Dedifferentiated amniotic fluid mesenchymal stem cell (primary cell): ENCODE data around the gene CYSTM1.
A peak's percentile ranks its signal among the peaks of the same experiment; 100 is the strongest.

Source experiments
- DNase-seq: peaks from one replicate; pipeline ENCODE4 v3.0.0-alpha.2; 2016; ENCODE audit errors: extremely low spot score

CYSTM1 gene

DNA sequence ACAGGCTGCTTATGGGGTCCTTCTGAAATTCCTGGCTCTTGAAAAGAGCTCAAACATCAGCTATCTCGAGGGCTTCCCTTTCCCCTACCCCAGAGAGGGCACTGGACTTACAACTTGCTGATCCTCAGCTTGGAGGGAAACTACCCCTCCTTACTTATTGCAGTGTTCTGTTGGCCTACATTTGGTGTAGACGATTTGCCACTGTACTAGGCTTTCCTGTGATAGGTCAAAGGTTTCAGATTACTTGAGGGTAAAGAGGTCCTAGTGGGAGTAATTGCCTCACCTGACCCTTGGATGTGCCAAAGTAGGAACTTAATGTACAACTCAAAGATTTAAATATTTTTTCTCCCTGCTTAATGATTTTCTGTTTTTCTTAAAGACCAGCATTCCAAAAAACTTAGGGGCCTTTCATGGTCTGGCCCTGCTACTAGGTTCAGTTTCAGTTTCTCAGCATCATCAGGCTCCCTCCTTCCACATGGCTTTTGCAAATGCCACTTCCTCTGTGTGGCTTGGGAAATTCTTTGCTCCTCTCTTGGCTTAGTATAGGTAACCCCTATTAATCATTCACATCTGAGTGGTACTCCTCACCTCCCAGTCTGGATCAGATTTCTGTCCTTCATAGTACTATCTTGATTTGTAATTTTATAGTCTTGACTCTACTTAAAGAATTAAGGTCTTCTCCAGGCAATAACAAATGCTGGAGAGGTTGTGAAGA, 32.4 kb downstream of the CYSTM1 start:
- DNase-seq, result no peak

DNA sequence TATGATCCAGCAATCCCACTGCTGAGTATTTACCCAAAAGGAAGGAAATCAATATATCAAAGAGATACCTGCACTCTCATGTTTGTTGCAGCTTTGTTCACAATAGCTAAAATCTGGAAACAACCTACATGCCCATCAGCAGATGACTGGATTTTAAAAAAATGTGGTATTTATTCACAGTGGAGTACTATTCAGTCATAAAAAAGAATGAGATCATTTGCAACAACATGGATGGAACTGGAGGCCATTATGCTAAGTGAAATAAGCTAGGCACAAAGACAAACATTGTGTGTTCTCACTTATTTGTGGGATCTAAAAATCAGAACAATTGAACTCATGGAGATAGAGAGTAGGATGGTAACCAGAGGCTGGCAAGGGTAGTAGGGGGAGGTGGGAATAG, 33.1 kb downstream of the CYSTM1 start:
- no peak for DNase-seq

DNA sequence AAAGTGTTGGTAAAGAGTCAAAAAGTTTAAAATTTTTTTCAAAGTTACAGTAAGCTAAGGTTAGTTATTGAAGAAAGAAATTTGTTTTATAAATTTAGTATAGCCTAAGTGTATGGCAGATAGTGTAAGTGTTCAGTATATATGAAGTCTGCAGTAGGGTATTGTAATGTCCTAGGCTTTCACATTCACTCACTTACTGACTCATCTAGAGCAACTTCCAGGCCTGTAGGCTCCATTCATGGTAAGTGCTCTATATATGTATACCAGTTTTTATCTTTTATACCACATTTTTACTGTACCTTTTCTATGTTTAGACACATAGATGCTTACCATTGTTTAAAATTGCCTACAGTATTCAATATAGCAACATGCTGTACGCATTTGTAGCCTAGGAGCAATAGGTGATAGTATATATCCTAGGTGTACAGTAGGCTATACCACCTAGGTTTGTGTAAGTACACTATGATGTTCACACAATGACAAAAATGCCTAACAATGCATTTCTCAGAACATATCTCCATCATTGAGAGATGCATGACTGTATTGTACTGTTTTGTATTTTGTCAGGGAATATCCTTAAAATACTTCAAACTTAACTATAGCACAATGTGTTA, 38.5 kb downstream of the CYSTM1 start:
- no peak for DNase-seq

DNA sequence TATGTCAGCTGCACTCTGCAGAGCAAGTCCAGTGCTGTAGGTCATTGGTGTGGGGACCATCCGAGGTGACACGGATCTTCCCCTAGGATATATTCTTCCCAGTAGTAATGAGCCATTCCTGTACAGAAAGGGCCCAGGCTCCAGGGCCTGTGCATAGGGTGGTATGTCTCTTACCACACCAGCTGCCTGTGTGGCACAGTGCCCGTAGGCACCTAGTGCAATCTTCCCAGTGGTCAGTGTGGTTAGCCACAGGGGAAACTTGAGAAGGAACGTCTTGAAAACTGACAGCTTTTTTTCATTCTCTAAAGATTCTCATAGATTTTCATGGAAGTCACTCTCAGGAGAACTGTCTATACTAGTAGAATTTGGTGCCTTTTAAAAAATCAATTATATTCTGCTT, 39.8 kb downstream of the CYSTM1 start:
- DNase-seq, result peak; percentile 34

DNA sequence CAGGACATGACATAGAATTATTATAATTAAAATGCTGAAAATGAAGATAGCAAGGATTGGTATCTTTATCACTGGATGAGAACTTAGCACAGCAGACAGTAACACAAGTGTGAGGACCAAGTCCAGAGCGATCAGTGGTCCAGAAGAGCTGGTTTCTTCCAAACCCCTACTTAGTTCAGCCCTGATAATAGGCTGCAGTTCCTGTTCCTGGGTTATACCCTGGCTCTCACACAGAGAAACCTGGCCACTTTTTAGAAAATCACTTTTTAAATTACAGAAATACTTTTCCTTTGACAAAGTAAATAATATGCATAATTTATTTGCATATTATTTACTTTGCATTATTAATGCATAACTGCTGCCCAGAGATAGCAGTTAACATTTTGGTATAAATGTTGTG, 40.3 kb downstream of the CYSTM1 start:
- DNase-seq, result no peak

DNA sequence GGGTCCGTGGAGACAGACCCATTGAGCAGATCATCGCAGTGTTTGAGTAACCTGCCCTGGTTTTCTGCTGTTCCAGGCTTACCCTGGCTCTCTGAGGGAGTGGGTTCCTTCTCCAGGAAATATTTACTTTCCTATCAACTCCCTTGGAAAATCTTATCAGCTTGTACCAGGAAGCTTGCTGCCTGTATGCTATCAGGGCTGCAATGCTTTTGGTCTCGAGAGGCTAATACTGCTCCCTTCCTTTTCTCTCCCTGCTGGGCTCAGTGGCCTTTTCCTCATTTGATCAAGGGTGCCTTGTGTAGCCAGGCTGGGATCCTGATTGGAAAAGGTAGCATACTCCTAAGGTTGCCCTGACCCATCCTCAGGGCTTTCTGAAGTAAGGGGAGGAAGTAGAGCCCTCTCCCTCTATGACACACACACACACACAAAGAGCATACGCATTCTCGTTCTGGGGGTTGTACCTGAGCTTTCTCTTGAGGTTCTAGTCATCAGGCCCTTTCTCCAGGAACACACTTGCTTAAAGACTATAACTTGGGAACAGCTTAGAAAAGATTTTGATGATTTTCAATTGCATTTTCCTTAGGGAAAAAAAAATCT, 41.6 kb downstream of the CYSTM1 start:
- no peak for DNase-seq

DNA sequence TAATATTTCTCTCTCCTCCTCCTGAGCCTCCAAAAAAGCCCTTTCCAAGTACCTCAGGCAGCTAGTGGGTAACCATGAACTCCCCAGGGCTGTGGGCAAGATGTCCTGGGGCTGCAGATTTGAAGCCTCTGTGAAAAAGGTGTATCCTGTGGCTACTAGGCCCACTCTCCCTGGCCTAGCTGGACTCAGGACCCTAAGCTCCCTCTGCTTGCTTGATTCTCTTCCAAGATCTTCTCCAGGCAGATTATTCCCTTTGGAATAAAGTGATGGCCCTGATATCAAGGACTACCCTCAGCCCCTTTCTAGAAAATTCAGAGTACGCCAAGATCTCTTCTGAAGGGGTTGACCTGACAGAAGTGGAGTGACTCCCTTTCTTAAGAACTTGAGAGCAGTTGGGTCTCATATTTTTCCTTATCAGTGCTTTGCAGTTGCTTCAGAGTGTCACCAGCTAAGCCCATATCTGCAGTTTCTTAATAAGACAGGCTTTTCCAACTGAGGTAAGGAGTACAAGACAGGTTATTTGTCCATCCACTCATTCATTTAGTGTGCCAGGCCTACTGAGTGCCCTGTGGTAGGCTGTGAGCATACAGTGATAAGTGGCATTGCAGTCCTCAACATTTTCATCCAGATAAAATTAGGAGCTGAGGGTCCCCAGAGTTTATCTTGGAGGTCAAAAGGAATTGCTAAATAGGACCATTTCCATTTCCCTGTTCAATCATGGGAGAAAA, 42.5 kb downstream of the CYSTM1 start:
- DNase-seq, result no peak

DNA sequence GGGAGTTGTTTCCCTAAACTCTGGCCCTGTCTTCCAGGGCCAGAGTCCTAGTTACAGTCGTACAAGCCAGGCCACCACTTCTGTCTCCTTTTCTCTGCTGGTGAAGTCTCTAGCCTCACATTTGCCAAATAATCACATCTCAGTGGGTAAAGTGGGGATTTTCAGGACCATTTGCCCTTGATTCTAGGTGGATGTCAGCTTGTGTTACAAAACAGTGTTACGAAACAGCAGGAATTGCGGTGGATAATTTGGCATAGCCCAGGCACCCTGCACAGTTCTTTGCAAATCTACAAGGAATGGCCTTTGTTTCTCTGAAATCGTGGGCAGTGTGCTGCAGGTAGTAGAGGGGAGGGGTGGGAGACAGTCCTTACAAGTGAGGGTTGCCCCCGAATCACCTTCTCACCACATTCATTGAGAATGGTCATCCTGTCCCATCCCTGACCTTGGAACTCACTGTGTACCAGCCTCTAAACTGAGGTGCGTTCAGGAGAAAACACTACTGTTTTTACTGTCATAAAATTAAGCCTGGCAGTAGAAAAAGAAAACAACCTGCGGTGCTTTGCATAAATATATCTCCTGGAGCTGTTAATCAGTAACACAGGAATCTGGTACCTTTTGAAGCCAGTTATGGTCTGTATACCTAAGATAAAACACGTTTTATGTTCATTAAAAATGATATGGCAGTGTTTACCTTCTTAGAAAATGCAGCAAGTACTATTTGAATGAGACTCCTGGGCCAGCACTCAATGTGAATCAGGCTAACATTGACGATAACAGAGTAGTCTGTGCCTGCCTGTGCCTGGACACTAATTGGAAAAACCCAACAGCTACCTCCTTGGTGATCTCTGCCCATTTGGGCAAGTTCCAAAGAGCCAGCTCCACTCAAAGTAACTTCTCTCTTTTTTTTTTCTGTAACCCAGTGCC, 44.3 kb downstream of the CYSTM1 start:
- no peak for DNase-seq

DNA sequence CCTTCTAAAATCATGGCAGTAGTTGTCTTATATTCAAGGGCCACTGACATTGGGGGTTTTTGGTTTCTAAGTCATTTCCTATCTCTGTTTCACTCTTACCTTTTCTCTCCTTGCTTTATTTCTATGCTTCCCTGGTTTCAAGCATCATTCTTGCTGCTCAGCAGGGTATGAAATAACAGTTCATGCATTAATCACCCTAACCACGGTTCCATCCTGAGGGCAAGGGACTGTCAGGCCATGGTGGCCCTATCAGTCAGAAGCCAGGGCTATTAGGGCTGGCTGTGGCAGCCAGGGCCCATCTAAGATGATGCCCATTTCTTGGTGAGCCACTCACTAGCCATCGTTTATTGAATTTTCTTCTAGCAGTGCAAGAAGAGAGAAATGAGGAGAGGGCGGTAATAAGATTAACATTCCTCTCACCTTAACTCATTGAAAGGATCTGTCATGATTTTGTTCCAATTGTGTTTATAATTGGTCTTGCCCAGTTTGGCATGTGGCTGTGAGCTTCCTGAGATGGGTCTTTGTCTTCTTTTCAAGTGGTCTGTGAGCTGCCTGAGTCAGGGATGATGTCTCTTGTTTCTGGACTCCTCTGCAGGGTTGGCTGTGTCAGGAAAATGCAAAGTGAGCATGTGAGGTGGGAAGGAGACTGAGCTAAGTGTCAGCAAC, 45.2 kb downstream of the CYSTM1 start:
- DNase-seq, result no peak

DNA sequence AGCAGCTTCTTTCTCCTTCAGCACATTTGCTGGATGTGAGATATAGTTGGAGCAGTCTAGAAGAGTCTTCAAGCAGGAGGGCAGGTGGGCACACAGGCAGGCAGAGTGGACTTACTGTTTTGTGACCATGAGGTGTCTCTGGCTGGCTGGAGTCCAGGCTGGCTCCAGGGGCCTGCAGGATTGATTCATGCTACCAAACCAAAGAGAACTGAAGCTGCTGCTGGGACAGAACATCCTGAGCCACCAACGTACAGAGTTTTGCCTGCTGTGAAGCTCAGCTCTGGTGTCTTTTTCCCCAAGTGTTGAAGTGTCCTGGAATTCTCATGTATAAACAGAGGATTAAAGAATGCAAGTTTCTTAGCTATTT, 45.7 kb downstream of the CYSTM1 start:
- no peak for DNase-seq

DNA sequence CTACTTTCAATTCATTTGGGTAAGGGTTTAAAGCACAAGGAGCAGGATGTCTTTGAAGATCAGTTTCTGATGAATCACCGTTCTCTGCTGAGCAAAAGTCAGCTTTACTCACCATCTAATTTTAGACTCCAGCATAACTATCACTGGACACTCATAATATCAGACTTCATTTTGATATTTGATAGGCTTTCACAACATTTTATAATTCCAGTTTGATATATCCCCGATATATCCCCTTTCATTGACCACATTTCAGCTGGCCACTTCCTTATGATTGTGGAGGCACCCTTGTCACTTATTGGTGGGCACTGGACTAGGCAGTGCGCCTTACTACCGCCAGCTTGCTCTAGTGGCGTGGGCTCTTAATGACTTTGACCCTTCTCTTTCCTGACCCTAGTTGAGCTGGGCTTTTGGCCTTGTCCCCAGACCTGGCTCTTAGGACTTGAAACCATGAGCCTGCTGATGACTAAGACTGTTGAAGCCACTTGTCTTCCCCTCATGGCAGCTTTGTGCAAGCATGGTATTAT, 46.8 kb downstream of the CYSTM1 start:
- peak; percentile 52 for DNase-seq

DNA sequence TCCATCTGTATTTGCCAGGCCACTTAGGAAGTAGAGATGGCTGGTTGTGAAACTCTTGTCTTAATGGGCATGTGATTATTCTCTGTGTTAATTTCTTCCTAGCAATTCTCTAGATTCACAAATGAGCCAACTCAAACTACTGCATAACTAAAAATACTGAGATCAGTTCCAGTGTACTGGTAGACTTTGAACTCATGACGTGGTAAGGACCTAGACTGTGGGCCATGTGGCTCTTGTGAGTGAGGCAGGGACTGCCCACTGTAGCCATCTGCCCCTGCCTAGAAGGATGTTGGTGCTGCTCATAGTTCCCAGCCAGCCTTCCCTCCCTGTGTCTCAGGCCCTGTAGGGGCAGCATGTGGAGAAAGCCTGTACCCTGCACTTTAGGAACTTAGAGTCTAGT, 47.4 kb downstream of the CYSTM1 start:
- no peak for DNase-seq

DNA sequence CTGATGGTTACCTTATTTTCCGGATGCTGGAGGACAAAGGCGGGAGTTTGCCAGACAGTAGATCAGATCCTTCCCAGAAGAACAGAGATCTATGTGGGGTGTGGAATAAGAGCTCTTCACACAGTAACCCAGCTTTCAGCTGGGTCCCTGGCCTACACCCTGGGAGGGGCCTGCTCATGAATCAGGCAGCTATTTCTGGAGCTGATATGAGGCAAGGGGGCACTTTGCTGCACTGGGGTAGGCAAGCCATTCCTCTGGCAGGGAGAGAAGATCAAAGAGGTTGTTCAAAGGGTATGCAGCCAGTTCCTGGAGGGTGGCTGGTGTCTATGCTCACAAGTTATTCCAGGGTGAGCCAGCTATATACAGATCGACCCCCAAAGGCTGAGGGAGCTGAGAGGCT, 48.6 kb downstream of the CYSTM1 start:
- DNase-seq, result no peak

DNA sequence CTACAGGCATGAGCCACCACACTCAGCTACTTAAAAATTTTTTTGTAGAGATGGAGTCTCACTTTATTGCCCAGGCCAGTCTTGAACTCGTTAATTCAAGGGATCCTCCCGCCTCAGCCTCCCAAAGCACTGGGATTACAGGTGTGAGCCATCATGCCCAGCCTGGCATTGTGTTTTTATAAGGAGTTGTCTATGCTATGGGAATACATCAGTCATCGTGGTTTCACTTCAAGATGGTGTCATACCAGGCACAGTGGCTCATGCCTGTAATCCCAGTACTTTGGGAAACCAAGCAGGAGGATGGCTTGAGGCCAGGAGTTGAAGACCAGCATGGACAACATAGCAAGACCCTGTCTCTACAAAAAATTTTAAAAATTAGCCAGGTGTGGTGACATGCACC, 49.7 kb downstream of the CYSTM1 start:
- DNase-seq, result no peak

DNA sequence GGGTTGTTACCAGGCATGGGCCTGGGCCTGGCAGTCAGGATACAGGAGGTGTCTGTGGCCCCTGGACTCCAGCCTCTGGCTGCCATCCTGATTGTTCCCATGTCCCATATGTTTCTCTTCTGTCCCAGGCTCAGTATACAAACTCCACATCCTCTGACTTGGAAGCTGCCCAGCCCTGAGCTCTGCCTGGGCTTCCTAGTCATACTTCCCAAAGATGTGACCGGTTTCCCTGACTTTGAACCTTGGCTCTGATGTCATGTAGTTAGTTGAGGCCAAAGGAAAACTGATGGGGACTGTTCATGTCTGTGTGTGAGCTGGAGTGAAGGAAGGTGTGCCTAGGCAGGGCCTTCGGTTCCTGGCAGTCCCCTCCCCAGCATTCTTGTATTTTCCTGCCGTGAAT, 50.4 kb downstream of the CYSTM1 start:
- DNase-seq, result no peak

DNA sequence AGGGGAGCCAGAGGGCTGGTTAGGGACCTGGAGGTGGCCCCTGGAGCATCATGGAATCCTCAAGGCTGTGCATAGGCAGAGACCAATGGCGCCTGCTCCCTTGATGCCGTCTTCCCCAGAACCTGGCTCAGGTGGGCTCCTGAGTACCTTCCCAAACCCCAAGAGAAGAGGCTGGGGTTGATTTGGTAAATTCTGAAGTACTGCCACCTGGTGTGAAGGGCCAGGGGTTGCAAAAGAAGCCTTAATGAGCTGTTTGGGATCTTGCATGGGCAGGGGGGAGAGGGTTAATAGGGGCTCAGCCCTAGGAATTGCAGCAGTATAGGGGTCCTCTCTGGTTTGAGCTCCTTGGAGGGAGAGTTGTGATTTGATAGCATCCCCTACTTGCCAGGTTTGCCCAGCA, 52.1 kb downstream of the CYSTM1 start:
- no peak for DNase-seq

DNA sequence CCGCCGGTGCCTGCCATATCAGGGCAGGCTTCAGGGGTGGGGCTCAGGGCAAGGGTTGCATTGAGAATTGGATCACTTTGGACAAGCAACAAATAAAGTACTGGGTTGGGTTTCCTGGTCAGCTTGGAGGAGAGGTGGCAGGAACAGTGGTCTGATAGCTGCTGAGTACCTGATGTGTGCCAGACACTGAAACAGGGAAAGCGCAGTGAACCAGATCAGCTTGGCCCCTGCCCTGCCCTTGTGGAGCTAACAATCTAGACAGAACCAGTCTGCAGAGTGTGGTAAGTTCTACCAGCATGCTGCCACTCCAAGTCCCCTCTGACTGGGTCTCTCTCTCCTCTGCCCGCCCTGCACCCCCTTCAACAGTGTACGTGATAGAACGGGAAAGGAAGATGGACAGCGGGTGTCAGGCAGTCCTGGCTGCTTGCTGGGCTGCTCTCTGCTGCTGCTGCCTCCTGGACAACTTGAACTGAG, 53.4 kb downstream of the CYSTM1 start:
- DNase-seq, result no peak

DNA sequence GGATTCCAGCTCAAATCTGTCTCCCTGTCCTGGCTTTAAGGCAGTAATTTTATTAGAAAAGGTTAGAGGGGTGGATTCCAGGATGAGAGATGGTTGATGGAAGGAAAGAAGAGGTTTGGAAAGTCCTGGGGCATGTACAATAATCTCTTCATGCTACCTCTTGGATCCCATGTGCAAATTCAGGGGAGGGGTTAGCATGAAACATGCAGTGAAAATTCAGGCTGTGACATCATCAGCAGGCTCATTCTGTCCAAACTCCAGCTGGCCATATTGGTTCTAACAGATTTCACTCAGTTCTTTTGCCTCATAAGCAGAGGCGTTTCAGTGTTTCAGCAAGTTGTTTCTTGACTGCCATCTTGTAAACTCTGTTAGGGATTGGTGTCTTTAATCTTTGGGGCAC, 55.4 kb downstream of the CYSTM1 start:
- DNase-seq, result no peak

DNA sequence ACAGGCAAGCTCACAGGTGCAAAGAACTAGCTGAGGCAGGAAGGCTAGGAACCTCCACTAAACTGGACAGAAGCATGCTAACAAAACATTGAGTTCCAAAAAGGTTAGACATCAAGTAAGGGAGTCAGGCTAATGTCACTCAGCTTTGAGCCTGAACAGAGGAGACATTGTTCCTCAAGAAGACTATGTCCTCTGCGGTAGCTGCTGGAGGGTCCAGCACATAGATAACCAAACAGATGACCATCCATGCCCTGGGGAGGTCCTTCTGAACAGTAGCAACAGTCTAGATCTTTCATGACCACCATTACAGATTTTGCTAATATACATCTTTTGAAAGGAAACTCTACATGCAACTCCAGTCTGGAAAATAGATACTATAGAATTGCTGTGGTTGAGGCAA, 57.7 kb downstream of the CYSTM1 start:
- no peak for DNase-seq

DNA sequence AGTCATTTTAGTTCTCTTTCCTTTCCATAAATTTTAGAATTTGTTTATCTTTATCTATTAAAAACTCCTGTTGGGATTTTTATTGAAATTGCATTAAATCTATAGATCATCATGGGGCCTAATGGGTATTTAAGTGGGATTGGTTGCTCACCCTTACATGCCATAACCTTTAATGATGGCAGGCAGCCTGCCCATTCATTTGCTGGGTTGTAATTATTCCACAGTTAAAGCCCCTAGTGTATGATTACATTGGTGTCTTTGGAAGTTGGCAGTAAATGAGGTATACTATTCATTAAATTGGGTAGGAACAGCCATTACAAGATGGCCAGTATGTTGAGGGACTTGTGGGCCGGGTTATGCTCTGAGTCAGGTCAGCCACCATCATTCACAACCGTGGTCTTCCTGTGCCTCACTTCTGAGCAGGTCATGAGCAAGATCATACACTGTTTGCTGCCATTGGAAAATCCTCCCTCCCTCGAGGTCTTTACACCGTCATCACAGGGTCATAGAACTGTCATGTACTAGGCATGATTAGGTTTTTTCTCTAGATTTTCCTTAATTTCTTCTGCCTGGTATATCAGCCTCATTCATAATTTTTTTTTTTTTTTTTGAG, 59.5 kb downstream of the CYSTM1 start:
- no peak for DNase-seq
